Hepatocyte (in vitro differentiated cells): ENCODE data around the gene FAM83F. TPM values are rescaled to one million over a fixed set of nuclear protein-coding genes. Genes with fewer than 3 reads are reported as not detected.

Source experiments
- DNase-seq: peaks from one replicate; pipeline ENCODE4 v3.0.0-alpha.2; 2016; ENCODE audit warnings: low spot score
- H2AFZ ChIP-seq: fragments of 200-600 bp; sonication (generic); 2 replicates; pipeline ENCODE4 v1.6.0; 2016; ENCODE audit warnings: antibody characterized with exemption, mild to moderate bottlenecking
- H3K27ac ChIP-seq: fragments of 200-600 bp; sonication (generic); 2 replicates; pipeline ENCODE4 v1.5.1; 2016; ENCODE audit warnings: mild to moderate bottlenecking
- H3K27me3 ChIP-seq: fragments of 200-600 bp; sonication (generic); 2 replicates; pipeline ENCODE4 v1.6.1; 2016
- H3K36me3 ChIP-seq: fragments of 200-600 bp; sonication (generic); replicated peaks from 2 replicates; pipeline ENCODE4 v1.5.1; 2016; ENCODE audit warnings: low read depth; ENCODE audit not compliant: insufficient read depth
- H3K4me1 ChIP-seq: fragments of 200-600 bp; sonication (generic); 2 replicates; pipeline ENCODE4 v1.5.1; 2016; ENCODE audit warnings: mild to moderate bottlenecking, moderate library complexity; ENCODE audit not compliant: insufficient read depth
- H3K4me2 ChIP-seq: fragments of 200-600 bp; sonication (generic); 2 replicates; pipeline ENCODE4 v1.6.0; 2016
- H3K4me3 ChIP-seq: fragments of 200-600 bp; sonication (generic); 2 replicates; pipeline ENCODE4 v1.5.1; 2016; ENCODE audit warnings: mild to moderate bottlenecking
- H3K79me2 ChIP-seq: fragments of 200-600 bp; sonication (generic); 2 replicates; pipeline ENCODE4 v1.6.0; 2017; ENCODE audit warnings: mild to moderate bottlenecking
- H3K9me2 ChIP-seq: fragments of 200-600 bp; sonication (generic); replicated peaks from 2 replicates; pipeline ENCODE4 v1.6.0; 2017; ENCODE audit warnings: mild to moderate bottlenecking; ENCODE audit not compliant: insufficient read depth
- H3K9me3 ChIP-seq: fragments of 200-600 bp; sonication (generic); 2 replicates; pipeline ENCODE4 v1.5.1; 2016; ENCODE audit warnings: low read depth, mild to moderate bottlenecking
- H4K20me1 ChIP-seq: fragments of 200-600 bp; sonication (generic); 2 replicates; pipeline ENCODE4 v1.6.0; 2016; ENCODE audit warnings: mild to moderate bottlenecking; ENCODE audit not compliant: insufficient read depth, poor library complexity, severe bottlenecking
- EZH2 ChIP-seq: fragments of 200-600 bp; sonication (generic); IDR thresholded peaks from 2 replicates; pipeline ENCODE4 v1.6.1; 2016; ENCODE audit warnings: antibody characterized with exemption, mild to moderate bottlenecking, borderline replicate concordance
- EZH2phosphoT487 ChIP-seq: fragments of 200-600 bp; sonication (generic); IDR thresholded peaks from one replicate; pipeline ENCODE4 v1.6.1; 2018; ENCODE audit warnings: antibody characterized with exemption, mild to moderate bottlenecking, low read depth, moderate library complexity; ENCODE audit not compliant: unreplicated experiment, severe bottlenecking
- WGBS: methylation state at CpG from one replicate; pipeline ENCODE4 v1.1.6; 2016; ENCODE audit warnings: low lambda C conversion rate; ENCODE audit errors: missing lambda C conversion rate; 5-methylcytosine and 5-hydroxymethylcytosine counted together
- polyA plus RNA-seq: library from polyadenylated mRNA; unstranded; fragments of >200 nt; fragmentation: Nextera tagmentation; extraction: Ambion mirVana; gene quantifications from 2 replicates; pipeline ENCODE4 v1.2.1, GENCODE V29; 2016
- total RNA-seq: library from RNA; depleted of rRNA; stranded (reverse); fragments of >200 nt; gene quantifications from 2 replicates; pipeline ENCODE4 v1.2.3, GENCODE V29; 2014
- TF ChIP-seq, protein P1 (sequence below): fragments of 200-600 bp; sonication (generic); IDR thresholded peaks from 2 replicates; pipeline ENCODE4 v1.5.1; 2016; ENCODE audit warnings: antibody characterized with exemption, mild to moderate bottlenecking; ENCODE audit not compliant: poor library complexity

FAM83F gene
- total and polyA plus RNA-seq, 2 experiments from 2014 or later, result 10.8 to 12.8 TPM

- H3K9me3 ChIP-seq, result no peaks in the 10 kb centered on the region
- DNase-seq, result no peak
- WGBS, result 83% methylated on average over 4 of the region's 4 CpGs
- no peaks in the 10 kb centered on the region for H3K79me2 ChIP-seq
- no peaks in the 10 kb centered on the region for H3K27me3 ChIP-seq
- no peak overlapping the region for H3K4me2 ChIP-seq
- no peaks in the 10 kb centered on the region for H4K20me1 ChIP-seq
- no peak overlapping the region for H2AFZ ChIP-seq
- H3K9me2 ChIP-seq, result no peaks in the 10 kb centered on the region
- TF ChIP-seq, protein P1, sequence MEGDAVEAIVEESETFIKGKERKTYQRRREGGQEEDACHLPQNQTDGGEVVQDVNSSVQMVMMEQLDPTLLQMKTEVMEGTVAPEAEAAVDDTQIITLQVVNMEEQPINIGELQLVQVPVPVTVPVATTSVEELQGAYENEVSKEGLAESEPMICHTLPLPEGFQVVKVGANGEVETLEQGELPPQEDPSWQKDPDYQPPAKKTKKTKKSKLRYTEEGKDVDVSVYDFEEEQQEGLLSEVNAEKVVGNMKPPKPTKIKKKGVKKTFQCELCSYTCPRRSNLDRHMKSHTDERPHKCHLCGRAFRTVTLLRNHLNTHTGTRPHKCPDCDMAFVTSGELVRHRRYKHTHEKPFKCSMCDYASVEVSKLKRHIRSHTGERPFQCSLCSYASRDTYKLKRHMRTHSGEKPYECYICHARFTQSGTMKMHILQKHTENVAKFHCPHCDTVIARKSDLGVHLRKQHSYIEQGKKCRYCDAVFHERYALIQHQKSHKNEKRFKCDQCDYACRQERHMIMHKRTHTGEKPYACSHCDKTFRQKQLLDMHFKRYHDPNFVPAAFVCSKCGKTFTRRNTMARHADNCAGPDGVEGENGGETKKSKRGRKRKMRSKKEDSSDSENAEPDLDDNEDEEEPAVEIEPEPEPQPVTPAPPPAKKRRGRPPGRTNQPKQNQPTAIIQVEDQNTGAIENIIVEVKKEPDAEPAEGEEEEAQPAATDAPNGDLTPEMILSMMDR, result no peak
- TF ChIP-seq EZH2phosphoT487, result no peak
- no peak for TF ChIP-seq EZH2
- H3K27ac ChIP-seq, result no peak overlapping the region
- H3K4me3 ChIP-seq, result no peak overlapping the region
- H3K36me3 ChIP-seq, result no peaks in the 10 kb centered on the region
- no peaks in the 10 kb centered on the region for H3K4me1 ChIP-seq
These were observed 36.0 kb downstream of the FAM83F start for GRCh38 chr22:40030758-40031095.

GRCh38 chr22:40031766-40032470, 37.2 kb downstream of the FAM83F start:
- Histone ChIP-seq H3K4me2 (no peak overlapping the region), H3K9me3 (no peaks in the 10 kb centered on the region), H3K4me3 (no peak overlapping the region), H3K9me2 (no peaks in the 10 kb centered on the region), H2AFZ (no peak overlapping the region), H3K36me3 (no peaks in the 10 kb centered on the region), H3K27ac (no peak overlapping the region), H3K79me2 (no peaks in the 10 kb centered on the region), H4K20me1 (no peaks in the 10 kb centered on the region), H3K4me1 (no peaks in the 10 kb centered on the region), H3K27me3 (no peaks in the 10 kb centered on the region)
- 92% methylated on average over 9 of the region's 10 CpGs for WGBS
- no peak for DNase-seq
- TF ChIP-seq, protein P1, result no peak
- TF ChIP-seq EZH2, result no peak
- no peak for TF ChIP-seq EZH2phosphoT487

DNA sequence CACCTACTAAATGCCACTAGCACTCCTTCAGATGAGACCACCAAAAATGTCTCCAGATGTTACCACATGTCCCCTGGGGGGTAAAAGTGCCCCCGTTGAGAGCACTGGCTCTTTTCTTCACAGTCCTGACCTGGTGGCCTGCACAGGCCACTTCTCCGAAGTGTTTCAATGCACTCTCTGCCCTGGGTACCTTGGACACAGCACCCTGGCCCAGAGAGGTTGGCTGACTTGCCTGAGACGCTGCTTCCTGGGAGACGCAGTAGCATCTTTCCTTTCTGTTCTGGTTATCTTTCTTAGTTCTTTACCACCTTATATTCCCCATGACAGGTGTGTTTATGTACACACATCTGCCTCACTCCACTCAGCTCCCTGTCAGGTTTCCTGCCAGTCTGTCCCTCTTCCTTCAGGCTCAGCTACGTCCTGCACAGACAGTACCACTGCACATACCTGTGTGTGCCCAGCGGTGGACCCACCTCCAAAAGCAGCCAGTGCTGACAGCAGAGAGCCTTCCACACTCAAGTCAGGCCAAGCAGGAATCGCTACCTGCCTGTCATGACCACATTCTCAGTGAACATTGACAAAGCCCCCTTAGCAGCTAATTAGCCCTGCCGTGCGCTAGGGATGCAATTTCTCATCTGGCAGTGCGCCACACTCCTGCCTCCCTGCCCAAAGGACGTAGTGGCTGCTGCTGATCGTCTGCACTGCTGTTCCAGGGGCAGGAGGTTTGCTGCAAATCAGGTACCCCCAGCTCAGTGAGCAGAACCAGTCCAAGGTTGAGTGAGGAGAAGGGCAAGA, 39.0 kb downstream of the FAM83F start:
- TF ChIP-seq, protein P1, result no peak
- TF ChIP-seq EZH2phosphoT487, result no peak
- no peak for TF ChIP-seq EZH2

More for the DNA sequence above, 39.0 kb downstream of the FAM83F start:
- H3K36me3 ChIP-seq, result no peaks in the 10 kb centered on the region
- no peaks in the 10 kb centered on the region for H3K79me2 ChIP-seq
- no peaks in the 10 kb centered on the region for H3K27me3 ChIP-seq
- no peak overlapping the region for H3K4me3 ChIP-seq
- H3K4me2 ChIP-seq, result no peak overlapping the region
- no peak overlapping the region for H2AFZ ChIP-seq
- H4K20me1 ChIP-seq, result no peaks in the 10 kb centered on the region
- no peaks in the 10 kb centered on the region for H3K9me3 ChIP-seq
- no peaks in the 10 kb centered on the region for H3K9me2 ChIP-seq
- DNase-seq, result no peak
- no peak overlapping the region for H3K27ac ChIP-seq
- no peaks in the 10 kb centered on the region for H3K4me1 ChIP-seq
- 86% methylated on average over 12 of the region's 12 CpGs for whole genome bisulfite sequencing
